ENCODE results near the gene TRMT11. TPM values are rescaled to one million over a fixed set of nuclear protein-coding genes. Genes with fewer than 3 reads are reported as not detected.

Gene TRMT11
- total and polyA plus RNA-seq, 2 of the 13 experiments (the other 11 are each of a cell fraction or from before 2014, with no cell fraction given), result 42.2 to 81.9 TPM

DNA sequence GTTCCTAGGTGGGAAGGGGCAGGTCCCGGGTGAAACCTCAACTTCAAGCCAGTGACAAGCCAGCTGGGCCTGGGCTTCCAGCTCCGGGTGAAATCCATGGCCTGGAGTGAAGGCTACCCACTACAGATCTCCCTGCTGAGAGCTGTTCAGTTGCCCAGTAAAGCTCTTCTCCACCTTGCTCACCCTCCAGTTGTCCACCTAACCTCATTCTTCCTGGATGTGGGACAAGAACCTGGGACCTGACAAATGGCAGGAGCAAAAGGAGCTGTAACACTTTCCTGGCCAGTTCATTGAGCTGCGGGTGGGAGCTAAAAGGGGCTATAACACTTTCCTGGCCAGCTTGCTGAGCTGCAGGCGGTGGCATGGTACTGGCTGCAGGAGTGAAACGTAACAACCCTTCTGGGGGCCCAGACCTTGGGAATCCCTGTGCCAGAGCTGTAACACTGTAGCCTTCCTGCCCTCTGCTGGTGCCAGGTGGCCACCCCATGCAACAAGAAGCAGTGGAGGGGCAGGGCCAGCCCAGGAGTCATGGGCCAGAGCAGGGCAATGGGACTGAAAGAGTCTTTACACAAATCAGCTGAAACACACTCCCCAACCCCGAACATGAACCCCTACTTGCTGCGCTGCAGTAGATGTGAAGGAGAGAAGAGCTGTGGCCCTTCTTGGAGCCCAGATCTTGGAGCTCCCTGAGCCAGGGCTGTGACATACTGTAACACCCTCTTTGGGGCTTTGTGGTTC, 33.4 kb upstream of the TRMT11 start (continued):
- TF ChIP-seq TEAD3 (CRISPR knock-in tag; optimal IDR thresholded peaks at IDR 0.05; ENCODE audit: borderline replicate concordance), result no peak
- TF ChIP-seq SMARCC2 (IDR thresholded peaks at IDR 0.05), result no peak
- TF ChIP-seq ZNF766 (CRISPR knock-in tag; IDR thresholded peaks at IDR 0.05; ENCODE audit: borderline replicate concordance), result peak; percentile 85; the same call in 1 of the 2 replicates
- no peak for TF ChIP-seq ZNF124 (CRISPR knock-in tag; IDR thresholded peaks at IDR 0.05)
- TF ChIP-seq, protein P1, sequence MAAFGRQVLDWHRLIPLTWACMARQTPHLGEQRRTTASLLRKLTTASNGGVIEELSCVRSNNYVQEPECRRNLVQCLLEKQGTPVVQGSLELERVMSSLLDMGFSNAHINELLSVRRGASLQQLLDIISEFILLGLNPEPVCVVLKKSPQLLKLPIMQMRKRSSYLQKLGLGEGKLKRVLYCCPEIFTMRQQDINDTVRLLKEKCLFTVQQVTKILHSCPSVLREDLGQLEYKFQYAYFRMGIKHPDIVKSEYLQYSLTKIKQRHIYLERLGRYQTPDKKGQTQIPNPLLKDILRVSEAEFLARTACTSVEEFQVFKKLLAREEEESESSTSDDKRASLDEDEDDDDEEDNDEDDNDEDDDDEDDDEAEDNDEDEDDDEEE (CRISPR knock-in tag; IDR thresholded peaks at IDR 0.05), result peak; percentile 20; the same call in 1 of the 2 replicates
- 0 out of 2 replicates have a peak, but pooled peaks have one; percentile 42 for TF ChIP-seq ZNF232 (CRISPR knock-in tag; IDR thresholded peaks at IDR 0.05; ENCODE audit: borderline replicate concordance)
- no peak for TF ChIP-seq SYNCRIP (IDR thresholded peaks at IDR 0.05; ENCODE audit: insufficient read depth, low read depth, low read length)
- TF ChIP-seq SMC3 (IDR thresholded peaks at IDR 0.05; ENCODE audit: low read length), result peak; percentile 64
- TF ChIP-seq ZNF274 (CRISPR knock-in tag; IDR thresholded peaks at IDR 0.05), result no peak
- no peak for TF ChIP-seq JUNB (CRISPR knock-in tag; IDR thresholded peaks at IDR 0.05; ENCODE audit: borderline replicate concordance)
- TF ChIP-seq, protein P2, sequence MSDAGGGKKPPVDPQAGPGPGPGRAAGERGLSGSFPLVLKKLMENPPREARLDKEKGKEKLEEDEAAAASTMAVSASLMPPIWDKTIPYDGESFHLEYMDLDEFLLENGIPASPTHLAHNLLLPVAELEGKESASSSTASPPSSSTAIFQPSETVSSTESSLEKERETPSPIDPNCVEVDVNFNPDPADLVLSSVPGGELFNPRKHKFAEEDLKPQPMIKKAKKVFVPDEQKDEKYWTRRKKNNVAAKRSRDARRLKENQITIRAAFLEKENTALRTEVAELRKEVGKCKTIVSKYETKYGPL (CRISPR knock-in tag; IDR thresholded peaks at IDR 0.05), result no peak
- TF ChIP-seq, protein P3, sequence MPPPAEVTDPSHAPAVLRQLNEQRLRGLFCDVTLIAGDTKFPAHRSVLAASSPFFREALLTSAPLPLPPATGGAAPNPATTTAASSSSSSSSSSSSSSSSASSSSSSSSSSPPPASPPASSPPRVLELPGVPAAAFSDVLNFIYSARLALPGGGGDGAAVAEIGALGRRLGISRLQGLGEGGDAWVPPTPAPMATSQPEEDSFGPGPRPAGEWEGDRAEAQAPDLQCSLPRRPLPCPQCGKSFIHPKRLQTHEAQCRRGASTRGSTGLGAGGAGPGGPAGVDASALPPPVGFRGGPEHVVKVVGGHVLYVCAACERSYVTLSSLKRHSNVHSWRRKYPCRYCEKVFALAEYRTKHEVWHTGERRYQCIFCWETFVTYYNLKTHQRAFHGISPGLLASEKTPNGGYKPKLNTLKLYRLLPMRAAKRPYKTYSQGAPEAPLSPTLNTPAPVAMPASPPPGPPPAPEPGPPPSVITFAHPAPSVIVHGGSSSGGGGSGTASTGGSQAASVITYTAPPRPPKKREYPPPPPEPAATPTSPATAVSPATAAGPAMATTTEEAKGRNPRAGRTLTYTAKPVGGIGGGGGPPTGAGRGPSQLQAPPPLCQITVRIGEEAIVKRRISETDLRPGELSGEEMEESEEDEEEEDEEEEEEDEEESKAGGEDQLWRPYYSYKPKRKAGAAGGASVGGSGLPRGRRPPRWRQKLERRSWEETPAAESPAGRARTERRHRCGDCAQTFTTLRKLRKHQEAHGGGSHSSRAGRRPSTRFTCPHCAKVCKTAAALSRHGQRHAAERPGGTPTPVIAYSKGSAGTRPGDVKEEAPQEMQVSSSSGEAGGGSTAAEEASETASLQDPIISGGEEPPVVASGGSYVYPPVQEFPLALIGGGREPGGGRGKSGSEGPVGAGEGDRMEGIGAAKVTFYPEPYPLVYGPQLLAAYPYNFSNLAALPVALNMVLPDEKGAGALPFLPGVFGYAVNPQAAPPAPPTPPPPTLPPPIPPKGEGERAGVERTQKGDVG (CRISPR knock-in tag; IDR thresholded peaks at IDR 0.05; ENCODE audit: borderline replicate concordance), result no peak
- TF ChIP-seq, protein P4, sequence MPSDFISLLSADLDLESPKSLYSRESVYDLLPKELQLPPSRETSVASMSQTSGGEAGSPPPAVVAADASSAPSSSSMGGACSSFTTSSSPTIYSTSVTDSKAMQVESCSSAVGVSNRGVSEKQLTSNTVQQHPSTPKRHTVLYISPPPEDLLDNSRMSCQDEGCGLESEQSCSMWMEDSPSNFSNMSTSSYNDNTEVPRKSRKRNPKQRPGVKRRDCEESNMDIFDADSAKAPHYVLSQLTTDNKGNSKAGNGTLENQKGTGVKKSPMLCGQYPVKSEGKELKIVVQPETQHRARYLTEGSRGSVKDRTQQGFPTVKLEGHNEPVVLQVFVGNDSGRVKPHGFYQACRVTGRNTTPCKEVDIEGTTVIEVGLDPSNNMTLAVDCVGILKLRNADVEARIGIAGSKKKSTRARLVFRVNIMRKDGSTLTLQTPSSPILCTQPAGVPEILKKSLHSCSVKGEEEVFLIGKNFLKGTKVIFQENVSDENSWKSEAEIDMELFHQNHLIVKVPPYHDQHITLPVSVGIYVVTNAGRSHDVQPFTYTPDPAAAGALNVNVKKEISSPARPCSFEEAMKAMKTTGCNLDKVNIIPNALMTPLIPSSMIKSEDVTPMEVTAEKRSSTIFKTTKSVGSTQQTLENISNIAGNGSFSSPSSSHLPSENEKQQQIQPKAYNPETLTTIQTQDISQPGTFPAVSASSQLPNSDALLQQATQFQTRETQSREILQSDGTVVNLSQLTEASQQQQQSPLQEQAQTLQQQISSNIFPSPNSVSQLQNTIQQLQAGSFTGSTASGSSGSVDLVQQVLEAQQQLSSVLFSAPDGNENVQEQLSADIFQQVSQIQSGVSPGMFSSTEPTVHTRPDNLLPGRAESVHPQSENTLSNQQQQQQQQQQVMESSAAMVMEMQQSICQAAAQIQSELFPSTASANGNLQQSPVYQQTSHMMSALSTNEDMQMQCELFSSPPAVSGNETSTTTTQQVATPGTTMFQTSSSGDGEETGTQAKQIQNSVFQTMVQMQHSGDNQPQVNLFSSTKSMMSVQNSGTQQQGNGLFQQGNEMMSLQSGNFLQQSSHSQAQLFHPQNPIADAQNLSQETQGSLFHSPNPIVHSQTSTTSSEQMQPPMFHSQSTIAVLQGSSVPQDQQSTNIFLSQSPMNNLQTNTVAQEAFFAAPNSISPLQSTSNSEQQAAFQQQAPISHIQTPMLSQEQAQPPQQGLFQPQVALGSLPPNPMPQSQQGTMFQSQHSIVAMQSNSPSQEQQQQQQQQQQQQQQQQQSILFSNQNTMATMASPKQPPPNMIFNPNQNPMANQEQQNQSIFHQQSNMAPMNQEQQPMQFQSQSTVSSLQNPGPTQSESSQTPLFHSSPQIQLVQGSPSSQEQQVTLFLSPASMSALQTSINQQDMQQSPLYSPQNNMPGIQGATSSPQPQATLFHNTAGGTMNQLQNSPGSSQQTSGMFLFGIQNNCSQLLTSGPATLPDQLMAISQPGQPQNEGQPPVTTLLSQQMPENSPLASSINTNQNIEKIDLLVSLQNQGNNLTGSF (CRISPR knock-in tag; IDR thresholded peaks at IDR 0.05), result peak; percentile 66; the same call in 1 of the 2 replicates
- TF ChIP-seq, protein P5, sequence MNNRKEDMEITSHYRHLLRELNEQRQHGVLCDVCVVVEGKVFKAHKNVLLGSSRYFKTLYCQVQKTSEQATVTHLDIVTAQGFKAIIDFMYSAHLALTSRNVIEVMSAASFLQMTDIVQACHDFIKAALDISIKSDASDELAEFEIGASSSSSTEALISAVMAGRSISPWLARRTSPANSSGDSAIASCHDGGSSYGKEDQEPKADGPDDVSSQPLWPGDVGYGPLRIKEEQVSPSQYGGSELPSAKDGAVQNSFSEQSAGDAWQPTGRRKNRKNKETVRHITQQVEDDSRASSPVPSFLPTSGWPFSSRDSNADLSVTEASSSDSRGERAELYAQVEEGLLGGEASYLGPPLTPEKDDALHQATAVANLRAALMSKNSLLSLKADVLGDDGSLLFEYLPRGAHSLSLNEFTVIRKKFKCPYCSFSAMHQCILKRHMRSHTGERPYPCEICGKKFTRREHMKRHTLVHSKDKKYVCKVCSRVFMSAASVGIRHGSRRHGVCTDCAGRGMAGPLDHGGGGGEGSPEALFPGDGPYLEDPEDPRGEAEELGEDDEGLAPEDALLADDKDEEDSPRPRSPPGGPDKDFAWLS (CRISPR knock-in tag; IDR thresholded peaks at IDR 0.05; ENCODE audit: borderline replicate concordance), result no peak
- TF ChIP-seq STAG1 (CRISPR knock-in tag; IDR thresholded peaks at IDR 0.05), result peak; percentile 93
- TF ChIP-seq ASH2L (IDR thresholded peaks at IDR 0.05; ENCODE audit: insufficient read length, low read depth, low read length), result peak; percentile 24
- TF ChIP-seq ZC3H13 (CRISPR knock-in tag; IDR thresholded peaks at IDR 0.05), result no peak

Data from HepG2 (cell line).